Gastrocnemius medialis (tissue), 4 donors: ENCODE measurements around the gene SLC16A8. TPM values are rescaled to one million over a fixed set of nuclear protein-coding genes. Genes with fewer than 3 reads are reported as not detected.

Experiments
- ATAC-seq, 2 donors: fragments of 150-250 bp; one replicate each; pipeline ENCODE4 v1.9.1; 2016
- DNase-seq, 2 donors: peaks; one replicate each; pipeline ENCODE4 v3.0.0-alpha.2; 2019
- H3K27ac ChIP-seq, 4 donors: fragments of 200-600 bp; sonication (generic); 1 replicate in 1 of 4; 2 replicates in 3 of 4; pipeline ENCODE4 v1.5.1; 2016 to 2018; ENCODE audit warnings: mild to moderate bottlenecking in 2 of 4, moderate library complexity in 1 of 4
- H3K27me3 ChIP-seq, 3 donors: fragments of 200-600 bp; sonication (generic) in 2 of 3; 1 replicate in 1 of 3; 2 replicates in 2 of 3; pipeline versions ENCODE4 v1.5.1 to v1.6.0; 2016 to 2019; ENCODE audit warnings: mild to moderate bottlenecking in 1 of 3, moderate library complexity in 1 of 3
- H3K36me3 ChIP-seq, 2 donors: fragments of 200-600 bp; sonication (generic) in 1 of 2; one replicate each; pipeline ENCODE4 v1.5.1; 2017 to 2018
- H3K4me1 ChIP-seq, 2 donors: fragments of 200-600 bp; sonication (generic) in 1 of 2; one replicate each; pipeline ENCODE4 v1.5.1; 2016 to 2017; ENCODE audit warnings: mild to moderate bottlenecking in 2 of 2
- H3K4me3 ChIP-seq, 4 donors: fragments of 200-600 bp; sonication (generic) in 3 of 4; 1 replicate in 1 of 4; 2 replicates in 3 of 4; pipeline ENCODE4 v1.5.1; 2016 to 2019; ENCODE audit warnings: mild to moderate bottlenecking in 2 of 4
- H3K9me3 ChIP-seq, 3 donors: fragments of 200-600 bp; sonication (generic) in 2 of 3; 1 replicate in 1 of 3; 2 replicates in 2 of 3; pipeline ENCODE4 v1.5.1; 2016 to 2019
- CTCF ChIP-seq, 5 experiments: fragments of 450-650 bp in 3 of 5; fragments of 200-600 bp in 2 of 5; sonication (generic) in 2 of 5; IDR thresholded peaks in 4 of 5; conservative IDR thresholded peaks in 1 of 5; 1 replicate in 4 of 5; 2 replicates in 1 of 5; pipeline ENCODE4 v1.5.1; 2016 to 2019; ENCODE audit warnings: antibody characterized with exemption in 5 of 5, mild to moderate bottlenecking in 3 of 5, moderate library complexity in 3 of 5
- POLR2A ChIP-seq, 2 donors: fragments of 450-650 bp; IDR thresholded peaks; one replicate each; pipeline ENCODE4 v1.6.1; 2017; ENCODE audit warnings: antibody characterized with exemption in 2 of 2, mild to moderate bottlenecking in 2 of 2, moderate library complexity in 2 of 2
- in situ Hi-C, 4 donors: fragments of 200-750 bp; cut with MboI; loops; one replicate each; pipeline versions ENCODE4 v1.15.0 to v1.8.0; 2017; ENCODE audit warnings: low sequenced_read_pairs in 4 of 4
- intact Hi-C: fragments of 100-400 bp; cut with DNase I; formaldehyde crosslinking; loops from one replicate; pipeline ENCODE4 v1.15.1; 2023; ENCODE audit warnings: low total_unique reads
- total RNA-seq, 4 donors: library from RNA; depleted of rRNA; stranded (reverse); fragments of >200 nt; gene quantifications; one replicate each; pipeline versions ENCODE4 v1.1.0 to v1.2.3, GENCODE V29; 2016

Gene SLC16A8
- total RNA-seq: under 1 TPM in 1 of 4 donors, not detected in 3; 0.42 TPM

- in situ Hi-C loops: no loop called here
- H3K27ac ChIP-seq: no peak within 1 kb of the TSS
- TF ChIP-seq POLR2A (IDR thresholded peaks at IDR 0.05): no peak
- no peak for TF ChIP-seq CTCF (IDR thresholded peaks at IDR 0.05 in 4 of 5, conservative IDR thresholded peaks at IDR 0.05 in 1 of 5)
- peaks cover 22 to 27% (median 23%) of the 10 kb centered on the region in 3 donors for H3K27me3 ChIP-seq
- no peaks in the 10 kb centered on the region for H3K9me3 ChIP-seq
- no peak within 1 kb of the TSS for H3K4me3 ChIP-seq
- ATAC-seq (no peak), DNase-seq (no peak)
- H3K36me3 ChIP-seq: no peaks in the 10 kb centered on the region
- H3K4me1 ChIP-seq: peaks cover 11 to 15% of the 10 kb centered on the region in 2 donors
- intact Hi-C loops: no loop called here
These were observed at the start of gene SLC16A8 for GRCh38 chr22:38083931-38084631. Gene SLC16A8, minus strand, starts transcription at chr22:38084184. Its CDS starts 1,311 bp downstream, at chr22:38082873.

- H3K27ac ChIP-seq: no peak overlapping the region
- peaks cover 0 to 27% of the 10 kb centered on the region in 2 donors for H3K36me3 ChIP-seq
- DNase-seq (no peak), ATAC-seq (no peak)
- no peaks in the 10 kb centered on the region for H3K27me3 ChIP-seq
- H3K4me3 ChIP-seq: no peak overlapping the region
- no peaks in the 10 kb centered on the region for H3K9me3 ChIP-seq
- H3K4me1 ChIP-seq: no peaks in the 10 kb centered on the region
- in situ Hi-C loops (no loop called here), intact Hi-C loops (no loop called here)
- no peak for TF ChIP-seq POLR2A (IDR thresholded peaks at IDR 0.05)
- no peak for TF ChIP-seq CTCF (IDR thresholded peaks at IDR 0.05 in 4 of 5, conservative IDR thresholded peaks at IDR 0.05 in 1 of 5)
These were observed 49.3 kb upstream of the SLC16A8 start for GRCh38 chr22:38133331-38133730.

GRCh38 chr22:38132794-38133193 lies 48.8 kb upstream of the SLC16A8 start:
- intact Hi-C loops (no loop called here), in situ Hi-C loops (no loop called here)
- Histone ChIP-seq H3K4me3 (no peak overlapping the region), H3K36me3 (peaks cover 0 to 30% of the 10 kb centered on the region in 2 donors), H3K27me3 (no peaks in the 10 kb centered on the region), H3K4me1 (no peaks in the 10 kb centered on the region), H3K9me3 (no peaks in the 10 kb centered on the region), H3K27ac (no peak overlapping the region)
- DNase-seq: no peak
- TF ChIP-seq POLR2A (IDR thresholded peaks at IDR 0.05): no peak
- TF ChIP-seq CTCF (IDR thresholded peaks at IDR 0.05 in 4 of 5, conservative IDR thresholded peaks at IDR 0.05 in 1 of 5): no peak
- ATAC-seq: no peak

- in situ Hi-C loops: no loop called here
- DNase-seq (no peak), ATAC-seq (no peak)
- TF ChIP-seq CTCF (IDR thresholded peaks at IDR 0.05 in 4 of 5, conservative IDR thresholded peaks at IDR 0.05 in 1 of 5) (no peak), POLR2A (IDR thresholded peaks at IDR 0.05) (no peak)
- no peaks in the 10 kb centered on the region for H3K9me3 ChIP-seq
- H3K27ac ChIP-seq: no peak overlapping the region
- H3K27me3 ChIP-seq: no peaks in the 10 kb centered on the region
- no peaks in the 10 kb centered on the region for H3K4me1 ChIP-seq
- H3K36me3 ChIP-seq: peaks cover 0 to 33% of the 10 kb centered on the region in 2 donors
- H3K4me3 ChIP-seq: no peak overlapping the region
- intact Hi-C loops: no loop called here
These were observed 48.2 kb upstream of the SLC16A8 start for GRCh38 chr22:38132136-38132535.
